ENCODE data around the gene GIGYF2. TPM values are rescaled to one million over a fixed set of nuclear protein-coding genes. Genes with fewer than 3 reads are reported as not detected.

Gene GIGYF2
- total RNA-seq, 1 donor from 2014 or later: 74.1 TPM

DNA sequence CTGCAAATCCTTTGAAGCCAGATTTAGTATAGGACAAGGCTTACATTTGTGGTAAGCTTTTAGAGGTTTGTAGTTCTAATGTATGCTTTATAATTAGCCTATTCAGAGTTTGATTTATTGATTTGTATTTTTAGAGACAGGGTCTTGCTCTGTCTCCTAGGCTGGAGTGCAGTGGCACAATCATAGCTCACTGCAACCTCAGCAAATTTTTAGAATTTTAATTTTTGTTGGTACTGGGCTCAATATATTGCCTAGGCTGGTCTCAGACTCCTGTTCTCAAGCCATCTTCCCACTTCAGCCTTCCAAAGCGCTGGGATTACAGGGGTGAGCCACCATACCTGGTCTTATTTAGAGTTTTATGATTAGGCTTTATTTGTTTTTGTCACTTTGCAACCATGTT, 74.7 kb downstream of the GIGYF2 start:
- H3K27ac ChIP-seq (ENCODE audit: low read depth, low read length): no peak overlapping the region
- H3K4me3 ChIP-seq (ENCODE audit: low read length in 3 of 3): no peak overlapping the region
- H3K9me3 ChIP-seq (ENCODE audit: control insufficient read depth in 3 of 3, low read length in 3 of 3): no peaks in the 10 kb centered on the region
- H3K27me3 ChIP-seq (ENCODE audit: control insufficient read depth in 3 of 3, insufficient read depth in 3 of 3, low read length in 3 of 3): no peaks in the 10 kb centered on the region
- peaks cover 10 to 23% (median 10%) of the 10 kb centered on the region in 3 donors for H3K36me3 ChIP-seq (ENCODE audit: control insufficient read depth in 3 of 3, insufficient read depth in 3 of 3, low read length in 3 of 3)
- no peaks in the 10 kb centered on the region for H3K4me1 ChIP-seq (ENCODE audit: control insufficient read depth in 3 of 3, insufficient read depth in 3 of 3, low read length in 3 of 3)
- H3K9ac ChIP-seq (ENCODE audit: low read depth in 1 of 3, low read length in 3 of 3): no peak overlapping the region

DNA sequence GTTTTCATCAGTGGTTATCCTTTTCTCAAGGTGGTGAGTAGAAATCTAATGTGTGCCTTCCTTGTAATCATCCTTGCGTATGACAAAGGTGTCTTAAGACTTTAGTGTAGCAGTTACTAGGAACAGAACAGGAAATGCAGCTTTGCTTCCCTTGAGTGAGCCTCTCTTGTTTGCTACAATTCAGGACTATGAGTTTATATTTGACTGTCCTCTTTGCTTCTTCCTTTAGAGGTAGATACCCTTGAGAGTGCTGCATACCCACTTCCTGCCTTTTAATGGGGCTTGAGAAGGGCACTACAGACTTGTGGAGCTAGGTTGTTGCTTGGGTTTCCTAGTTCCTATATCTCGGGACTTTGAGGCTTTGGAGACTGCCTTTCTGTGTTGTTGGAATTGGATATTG, 75.4 kb downstream of the GIGYF2 start:
- H3K27me3 ChIP-seq (ENCODE audit: control insufficient read depth in 3 of 3, insufficient read depth in 3 of 3, low read length in 3 of 3): no peaks in the 10 kb centered on the region
- peaks cover 10 to 23% (median 10%) of the 10 kb centered on the region in 3 donors for H3K36me3 ChIP-seq (ENCODE audit: control insufficient read depth in 3 of 3, insufficient read depth in 3 of 3, low read length in 3 of 3)
- H3K4me1 ChIP-seq (ENCODE audit: control insufficient read depth in 3 of 3, insufficient read depth in 3 of 3, low read length in 3 of 3): no peaks in the 10 kb centered on the region
- no peaks in the 10 kb centered on the region for H3K9me3 ChIP-seq (ENCODE audit: control insufficient read depth in 3 of 3, low read length in 3 of 3)
- no peak overlapping the region for H3K9ac ChIP-seq (ENCODE audit: low read depth in 1 of 3, low read length in 3 of 3)
- H3K27ac ChIP-seq (ENCODE audit: low read depth, low read length): no peak overlapping the region
- no peak overlapping the region for H3K4me3 ChIP-seq (ENCODE audit: low read length in 3 of 3)

DNA sequence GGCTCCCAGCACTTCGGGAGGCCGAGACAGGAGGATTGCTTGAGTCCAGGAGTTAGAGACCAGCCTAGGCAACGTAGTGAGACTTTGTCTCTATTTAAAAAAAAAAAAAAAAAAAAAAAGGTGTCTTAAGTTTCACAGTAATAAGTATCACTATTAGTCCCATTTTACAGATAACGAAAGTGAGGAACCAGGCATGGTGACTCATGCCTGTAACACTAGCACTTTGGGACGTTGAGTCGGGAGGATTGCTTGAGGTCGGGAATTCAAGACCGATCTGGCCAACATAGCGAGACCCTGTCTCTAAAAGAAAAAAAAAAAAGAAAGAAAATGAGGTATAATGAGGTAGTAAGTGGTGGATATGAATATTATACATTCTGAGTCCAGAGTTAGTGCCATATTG, 76.7 kb downstream of the GIGYF2 start:
- no peak overlapping the region for H3K4me3 ChIP-seq (ENCODE audit: low read length in 3 of 3)
- H3K4me1 ChIP-seq (ENCODE audit: control insufficient read depth in 3 of 3, insufficient read depth in 3 of 3, low read length in 3 of 3): peaks cover 0 to 2% (median 0%) of the 10 kb centered on the region in 3 donors
- H3K36me3 ChIP-seq (ENCODE audit: control insufficient read depth in 3 of 3, insufficient read depth in 3 of 3, low read length in 3 of 3): peaks cover 6 to 19% (median 10%) of the 10 kb centered on the region in 3 donors
- no peaks in the 10 kb centered on the region for H3K27me3 ChIP-seq (ENCODE audit: control insufficient read depth in 3 of 3, insufficient read depth in 3 of 3, low read length in 3 of 3)
- no peak overlapping the region for H3K27ac ChIP-seq (ENCODE audit: low read depth, low read length)
- no peaks in the 10 kb centered on the region for H3K9me3 ChIP-seq (ENCODE audit: control insufficient read depth in 3 of 3, low read length in 3 of 3)
- no peak overlapping the region for H3K9ac ChIP-seq (ENCODE audit: low read depth in 1 of 3, low read length in 3 of 3)

DNA sequence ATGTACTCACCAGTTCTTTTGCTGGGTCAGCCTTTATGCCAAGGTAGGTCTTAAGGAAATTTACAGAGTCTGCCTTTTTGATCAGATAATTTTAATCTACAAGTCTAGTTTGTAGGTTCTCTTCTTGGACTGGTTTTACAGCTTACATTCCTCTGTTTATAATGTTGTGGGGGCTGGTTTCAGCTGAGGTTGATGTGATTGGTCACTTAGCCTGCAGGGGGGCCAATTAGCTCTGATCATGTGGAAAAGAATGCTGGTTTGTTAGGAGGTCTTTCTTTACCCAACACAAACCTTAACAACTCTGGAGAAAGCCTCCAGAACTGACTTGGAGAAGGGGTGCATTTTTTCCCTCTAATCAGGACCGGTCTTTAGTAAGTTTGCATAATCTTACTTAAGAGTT, 79.3 kb downstream of the GIGYF2 start, which contains the start of gene KCNJ13:
Gene KCNJ13, minus strand, starts transcription at position 131 of the 400 bp plus-strand sequence. CDS start 5,203 bp downstream, outside the sequence.
- no peaks in the 10 kb centered on the region for H3K9me3 ChIP-seq (ENCODE audit: control insufficient read depth in 3 of 3, low read length in 3 of 3)
- no peak within 1 kb of the TSS for H3K27ac ChIP-seq (ENCODE audit: low read depth, low read length)
- no peaks in the 10 kb centered on the region for H3K27me3 ChIP-seq (ENCODE audit: control insufficient read depth in 3 of 3, insufficient read depth in 3 of 3, low read length in 3 of 3)
- no peak within 1 kb of the TSS for H3K4me3 ChIP-seq (ENCODE audit: low read length in 3 of 3)
- H3K9ac ChIP-seq (ENCODE audit: low read depth in 1 of 3, low read length in 3 of 3): no peak within 1 kb of the TSS
- peaks cover 0 to 6% (median 0%) of the 10 kb centered on the region in 3 donors for H3K4me1 ChIP-seq (ENCODE audit: control insufficient read depth in 3 of 3, insufficient read depth in 3 of 3, low read length in 3 of 3)
- peaks cover 0 to 10% (median 4%) of the 10 kb centered on the region in 3 donors for H3K36me3 ChIP-seq (ENCODE audit: control insufficient read depth in 3 of 3, insufficient read depth in 3 of 3, low read length in 3 of 3)

DNA sequence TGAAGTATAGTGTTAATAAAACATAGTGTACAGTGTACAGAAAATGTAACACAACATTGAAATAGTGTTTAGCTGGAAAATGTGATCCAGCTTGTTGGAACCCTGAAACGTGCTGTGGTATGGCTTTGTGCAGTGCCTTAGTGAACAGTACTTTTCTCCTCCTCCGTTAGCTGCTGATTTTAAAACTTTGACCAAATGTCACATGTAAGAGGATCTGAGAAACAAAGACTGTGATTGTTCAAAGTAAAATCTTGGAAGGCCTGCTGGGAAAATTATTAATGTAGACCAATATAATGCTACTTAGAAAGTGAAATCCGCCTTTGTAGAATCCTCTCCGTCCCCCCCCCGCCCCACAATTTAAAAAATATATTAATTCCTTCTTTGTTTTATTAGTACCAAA, 80.1 kb downstream of the GIGYF2 start:
- H3K27ac ChIP-seq (ENCODE audit: low read depth, low read length): no peak overlapping the region
- H3K9me3 ChIP-seq (ENCODE audit: control insufficient read depth in 3 of 3, low read length in 3 of 3): no peaks in the 10 kb centered on the region
- no peaks in the 10 kb centered on the region for H3K27me3 ChIP-seq (ENCODE audit: control insufficient read depth in 3 of 3, insufficient read depth in 3 of 3, low read length in 3 of 3)
- H3K9ac ChIP-seq (ENCODE audit: low read depth in 1 of 3, low read length in 3 of 3): no peak overlapping the region
- H3K4me3 ChIP-seq (ENCODE audit: low read length in 3 of 3): no peak overlapping the region
- peaks cover 0 to 6% (median 0%) of the 10 kb centered on the region in 3 donors for H3K4me1 ChIP-seq (ENCODE audit: control insufficient read depth in 3 of 3, insufficient read depth in 3 of 3, low read length in 3 of 3)
- H3K36me3 ChIP-seq (ENCODE audit: control insufficient read depth in 3 of 3, insufficient read depth in 3 of 3, low read length in 3 of 3): peaks cover 0 to 10% (median 4%) of the 10 kb centered on the region in 3 donors

DNA sequence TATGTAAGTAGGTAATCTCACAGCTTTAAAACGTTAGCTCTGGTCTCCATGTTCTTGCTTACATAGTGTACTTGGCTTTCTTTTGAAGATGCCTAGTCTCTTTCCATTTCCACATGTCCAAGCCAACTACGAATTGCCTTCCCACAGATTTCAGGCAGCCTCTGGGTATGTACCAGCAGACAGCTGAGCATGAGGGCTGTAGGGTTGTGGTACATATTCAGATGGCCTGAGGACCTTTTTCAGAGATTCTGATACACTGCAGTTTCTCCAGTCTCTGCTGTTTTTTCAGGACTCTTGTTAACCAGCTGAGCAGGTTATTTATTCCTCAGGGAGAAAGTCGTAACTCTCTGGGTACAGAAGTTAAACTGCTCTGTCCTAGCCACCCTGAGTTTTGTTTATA, 82.3 kb downstream of the GIGYF2 start:
- Histone ChIP-seq H3K36me3 (ENCODE audit: control insufficient read depth in 3 of 3, insufficient read depth in 3 of 3, low read length in 3 of 3) (peaks cover 0 to 5% (median 0%) of the 10 kb centered on the region in 3 donors), H3K9me3 (ENCODE audit: control insufficient read depth in 3 of 3, low read length in 3 of 3) (no peaks in the 10 kb centered on the region), H3K4me1 (ENCODE audit: control insufficient read depth in 3 of 3, insufficient read depth in 3 of 3, low read length in 3 of 3) (peaks cover 0 to 6% (median 0%) of the 10 kb centered on the region in 3 donors), H3K27me3 (ENCODE audit: control insufficient read depth in 3 of 3, insufficient read depth in 3 of 3, low read length in 3 of 3) (no peaks in the 10 kb centered on the region), H3K9ac (ENCODE audit: low read depth in 1 of 3, low read length in 3 of 3) (peak overlapping the region in 1 of 3 donors; percentile 2), H3K27ac (ENCODE audit: low read depth, low read length) (no peak overlapping the region), H3K4me3 (ENCODE audit: low read length in 3 of 3) (no peak overlapping the region)

DNA sequence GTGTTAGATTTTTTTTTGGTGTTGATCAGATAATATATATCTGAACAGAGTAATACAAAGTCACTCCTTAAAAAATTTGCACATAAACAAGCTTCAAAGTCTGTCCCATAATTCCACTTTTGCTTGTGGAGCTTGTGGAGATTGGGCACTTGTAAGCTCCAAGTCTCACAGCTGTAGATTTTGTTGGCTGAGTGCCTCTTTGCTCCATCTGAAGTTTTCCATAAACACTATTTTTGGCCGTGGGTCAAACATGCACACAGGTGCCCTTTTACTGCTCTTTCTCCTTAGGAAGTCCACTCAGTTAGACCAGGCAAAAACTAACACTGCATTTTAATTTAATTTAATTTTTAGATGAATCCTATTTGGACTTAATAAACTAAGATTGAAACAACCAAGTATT, 82.8 kb downstream of the GIGYF2 start:
- Histone ChIP-seq H3K9me3 (ENCODE audit: control insufficient read depth in 3 of 3, low read length in 3 of 3) (no peaks in the 10 kb centered on the region), H3K4me1 (ENCODE audit: control insufficient read depth in 3 of 3, insufficient read depth in 3 of 3, low read length in 3 of 3) (peaks cover 0 to 6% (median 0%) of the 10 kb centered on the region in 3 donors), H3K9ac (ENCODE audit: low read depth in 1 of 3, low read length in 3 of 3) (no peak overlapping the region), H3K36me3 (ENCODE audit: control insufficient read depth in 3 of 3, insufficient read depth in 3 of 3, low read length in 3 of 3) (peaks cover 0 to 5% (median 0%) of the 10 kb centered on the region in 3 donors), H3K27me3 (ENCODE audit: control insufficient read depth in 3 of 3, insufficient read depth in 3 of 3, low read length in 3 of 3) (no peaks in the 10 kb centered on the region), H3K27ac (ENCODE audit: low read depth, low read length) (no peak overlapping the region), H3K4me3 (ENCODE audit: low read length in 3 of 3) (no peak overlapping the region)

DNA sequence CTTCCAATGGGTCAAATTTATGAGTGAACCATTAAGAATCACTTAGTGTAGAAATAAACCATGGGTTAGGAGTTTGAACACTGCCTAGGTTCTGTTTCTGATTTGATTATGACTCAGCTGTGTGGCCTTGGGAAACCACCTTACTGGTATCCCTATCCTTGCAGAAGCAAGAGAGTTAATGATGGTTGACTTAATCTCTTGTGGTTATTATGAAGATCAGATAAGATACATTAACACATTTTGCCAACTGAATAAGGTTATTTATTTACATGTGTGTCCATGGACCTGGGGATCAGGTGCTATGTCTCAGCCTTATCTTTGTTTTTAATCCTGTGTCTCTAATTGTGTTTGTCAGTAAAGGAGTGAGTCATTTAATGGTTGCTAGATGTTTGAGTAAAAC, 84.6 kb downstream of the GIGYF2 start:
- H3K36me3 ChIP-seq (ENCODE audit: control insufficient read depth in 3 of 3, insufficient read depth in 3 of 3, low read length in 3 of 3): peaks cover 0 to 6% (median 5%) of the 10 kb centered on the region in 3 donors
- H3K4me3 ChIP-seq (ENCODE audit: low read length in 3 of 3): no peak overlapping the region
- H3K9me3 ChIP-seq (ENCODE audit: control insufficient read depth in 3 of 3, low read length in 3 of 3): no peaks in the 10 kb centered on the region
- H3K4me1 ChIP-seq (ENCODE audit: control insufficient read depth in 3 of 3, insufficient read depth in 3 of 3, low read length in 3 of 3): peaks cover 0 to 6% (median 0%) of the 10 kb centered on the region in 3 donors
- H3K9ac ChIP-seq (ENCODE audit: low read depth in 1 of 3, low read length in 3 of 3): no peak overlapping the region
- no peaks in the 10 kb centered on the region for H3K27me3 ChIP-seq (ENCODE audit: control insufficient read depth in 3 of 3, insufficient read depth in 3 of 3, low read length in 3 of 3)
- no peak overlapping the region for H3K27ac ChIP-seq (ENCODE audit: low read depth, low read length)

DNA sequence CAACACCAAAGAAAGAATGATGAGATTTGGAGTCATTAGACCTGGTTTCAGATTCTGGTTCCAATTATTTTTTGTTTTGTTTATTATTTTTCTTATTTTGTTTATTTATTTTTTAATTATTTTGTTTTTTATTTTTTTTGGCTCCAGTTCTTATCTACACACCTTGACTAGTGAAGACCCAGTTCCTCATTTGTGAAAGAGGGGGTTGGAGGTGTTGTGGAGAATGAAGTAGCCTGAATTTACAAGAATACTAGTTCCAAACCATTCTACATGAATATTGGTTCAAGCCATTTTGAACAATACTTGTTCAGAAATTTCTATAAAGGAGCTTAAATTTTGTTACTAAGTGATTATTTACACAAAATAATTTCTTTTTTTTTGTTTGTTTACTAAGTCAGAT, 86.1 kb downstream of the GIGYF2 start:
- Histone ChIP-seq H3K27me3 (ENCODE audit: control insufficient read depth in 3 of 3, insufficient read depth in 3 of 3, low read length in 3 of 3) (no peaks in the 10 kb centered on the region), H3K9me3 (ENCODE audit: control insufficient read depth in 3 of 3, low read length in 3 of 3) (no peaks in the 10 kb centered on the region), H3K36me3 (ENCODE audit: control insufficient read depth in 3 of 3, insufficient read depth in 3 of 3, low read length in 3 of 3) (peaks cover 0 to 17% (median 8%) of the 10 kb centered on the region in 3 donors), H3K4me1 (ENCODE audit: control insufficient read depth in 3 of 3, insufficient read depth in 3 of 3, low read length in 3 of 3) (peaks cover 0 to 6% (median 0%) of the 10 kb centered on the region in 3 donors), H3K27ac (ENCODE audit: low read depth, low read length) (no peak overlapping the region), H3K4me3 (ENCODE audit: low read length in 3 of 3) (no peak overlapping the region), H3K9ac (ENCODE audit: low read depth in 1 of 3, low read length in 3 of 3) (no peak overlapping the region)

DNA sequence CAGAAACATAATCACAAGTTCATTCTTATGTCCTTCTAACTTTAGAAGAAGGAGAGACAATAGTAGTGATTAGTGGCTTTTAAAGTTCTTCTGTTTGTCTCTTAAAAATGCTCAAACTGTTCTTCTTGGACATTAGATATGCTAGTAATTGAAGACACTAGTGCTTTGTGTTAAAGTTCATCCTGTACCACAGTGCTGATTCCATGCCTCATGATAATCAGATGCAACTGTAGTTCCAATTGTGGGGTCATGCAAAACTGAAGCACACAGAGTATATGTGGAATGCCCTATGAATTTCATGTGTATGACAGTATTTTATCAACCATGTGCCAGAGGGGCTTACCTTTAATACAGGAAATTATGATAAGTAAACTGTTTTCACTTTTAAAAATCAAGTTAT, 90.7 kb downstream of the GIGYF2 start:
- H3K36me3 ChIP-seq (ENCODE audit: control insufficient read depth in 3 of 3, insufficient read depth in 3 of 3, low read length in 3 of 3): peaks cover 16 to 46% (median 36%) of the 10 kb centered on the region in 3 donors
- H3K9me3 ChIP-seq (ENCODE audit: control insufficient read depth in 3 of 3, low read length in 3 of 3): no peaks in the 10 kb centered on the region
- H3K9ac ChIP-seq (ENCODE audit: low read depth in 1 of 3, low read length in 3 of 3): no peak overlapping the region
- no peak overlapping the region for H3K4me3 ChIP-seq (ENCODE audit: low read length in 3 of 3)
- H3K4me1 ChIP-seq (ENCODE audit: control insufficient read depth in 3 of 3, insufficient read depth in 3 of 3, low read length in 3 of 3): no peaks in the 10 kb centered on the region
- H3K27ac ChIP-seq (ENCODE audit: low read depth, low read length): no peak overlapping the region
- no peaks in the 10 kb centered on the region for H3K27me3 ChIP-seq (ENCODE audit: control insufficient read depth in 3 of 3, insufficient read depth in 3 of 3, low read length in 3 of 3)
